HCEC 1CT (cell line): ENCODE measurements around the gene SLC5A9.
"Not testable (repeated sequence)": the region's sequence is repeated elsewhere in the genome, so short reads cannot be mapped to it uniquely, and the experiment has no call there.

Experiments
- DNase-seq: peaks from one replicate; pipeline ENCODE4 v3.0.0-alpha.2; 2017

SLC5A9 gene

DNA sequence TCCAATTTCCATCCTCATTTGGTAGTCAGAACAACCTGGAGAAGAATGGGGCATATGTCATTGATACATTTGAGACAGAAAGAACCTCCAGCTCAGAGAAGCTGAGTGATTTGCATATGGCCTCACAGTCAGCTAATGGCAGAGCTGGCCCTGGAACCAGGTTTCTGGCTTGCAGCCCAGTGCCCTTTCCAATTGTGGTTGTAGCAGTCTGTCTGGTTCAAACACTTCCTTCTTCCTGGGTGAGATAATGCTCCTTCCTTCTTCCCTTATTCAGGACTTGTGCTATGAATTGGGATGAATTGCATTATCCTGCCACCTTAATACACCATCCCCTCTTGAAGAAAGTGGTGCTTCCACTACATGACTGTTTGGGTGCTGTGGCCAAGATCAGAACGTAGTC lies 24.2 kb downstream of the SLC5A9 start:
- DNase-seq: no peak

GRCh38 chr1:48248356-48248755 lies 25.8 kb downstream of the SLC5A9 start:
- DNase-seq: no peak

DNA sequence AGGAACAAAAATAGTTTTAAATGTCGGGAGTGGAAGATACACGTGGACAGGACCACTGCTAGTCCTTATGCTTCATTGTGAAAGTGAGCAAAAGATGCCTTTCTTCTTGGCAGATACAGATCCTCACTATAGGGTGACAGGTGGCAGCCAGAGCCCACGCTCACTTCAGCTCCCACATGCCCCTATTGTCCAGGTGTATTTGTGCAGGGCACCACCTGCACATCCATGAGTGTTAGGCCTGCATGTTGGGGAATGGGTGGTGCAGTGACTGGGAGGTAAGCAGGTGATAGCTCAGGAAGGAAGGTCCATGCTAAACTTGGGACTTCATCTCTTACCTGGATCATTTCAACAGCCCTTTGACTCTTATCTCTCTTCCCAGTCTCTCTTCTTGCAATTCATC lies 27.4 kb downstream of the SLC5A9 start:
- no peak for DNase-seq

GRCh38 chr1:48250572-48250971 lies 28.1 kb downstream of the SLC5A9 start:
- no peak for DNase-seq

DNA sequence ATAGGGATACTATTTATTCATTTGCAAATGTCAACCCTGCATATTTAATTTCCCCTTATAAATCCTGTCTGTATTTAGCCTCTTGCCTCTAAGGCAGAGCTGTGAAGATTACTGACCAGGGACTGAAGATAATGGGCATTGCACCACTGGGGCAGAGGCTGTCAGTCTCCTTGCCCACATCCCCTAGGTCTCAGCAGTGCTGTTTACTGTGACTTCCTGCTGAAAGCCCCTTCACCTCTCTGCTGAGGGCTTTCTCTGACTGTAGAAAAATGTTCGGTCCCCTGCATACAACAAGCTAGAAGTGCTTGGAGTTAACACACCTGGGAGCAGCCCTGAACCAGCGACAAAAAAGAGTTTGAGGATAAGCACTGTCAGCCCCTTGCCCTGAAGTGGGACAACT lies 28.8 kb downstream of the SLC5A9 start:
- no peak for DNase-seq

DNA sequence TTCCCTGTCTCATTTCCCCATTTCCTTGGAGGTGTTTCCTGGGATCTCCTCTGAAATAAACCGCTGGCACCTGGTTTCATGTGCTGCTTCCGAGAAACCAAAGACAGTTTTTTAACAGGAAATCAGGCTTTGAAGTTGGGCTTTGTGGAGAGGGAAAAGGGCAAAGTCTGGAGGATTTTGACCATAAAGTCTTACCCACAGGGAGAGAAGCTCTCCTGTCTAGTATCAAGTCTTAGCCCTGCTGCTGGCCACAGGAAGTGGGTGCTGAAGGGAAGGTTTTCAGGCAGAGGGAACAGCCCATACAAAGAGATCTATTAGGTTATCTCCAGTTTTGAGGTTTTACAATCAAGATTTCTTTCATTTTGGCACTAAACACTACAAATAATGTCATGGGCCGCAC lies 29.3 kb downstream of the SLC5A9 start:
- no peak for DNase-seq

- DNase-seq: no peak
Observed at GRCh38 chr1:48254254-48254653, 31.7 kb downstream of the SLC5A9 start.

GRCh38 chr1:48258106-48258505 lies 35.6 kb downstream of the SLC5A9 start:
- DNase-seq: no peak

DNA sequence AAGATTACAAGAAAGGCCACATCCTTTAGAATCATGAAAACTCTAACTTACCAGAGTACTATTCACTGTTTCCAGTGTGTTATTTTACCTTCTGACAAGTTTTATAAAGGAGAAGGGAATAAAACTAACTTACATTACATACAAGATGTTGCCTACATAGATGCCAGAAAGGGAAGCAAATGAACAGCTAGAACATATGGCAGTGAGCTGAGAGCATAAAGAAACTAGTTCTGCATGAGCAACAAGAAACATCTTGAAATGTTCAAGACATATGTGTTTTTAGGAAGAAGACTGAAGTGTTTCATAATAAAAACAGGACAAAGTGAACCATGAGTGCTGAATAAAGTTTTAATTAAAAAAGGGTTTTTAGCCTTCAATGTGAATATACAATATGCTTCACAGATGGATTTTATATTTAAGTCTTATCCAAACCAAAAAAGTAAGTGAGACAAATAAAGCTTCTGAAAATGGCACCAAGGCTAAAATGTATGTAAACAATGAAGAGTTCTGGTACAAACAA lies 39.4 kb downstream of the SLC5A9 start:
- DNase-seq: no peak

DNA sequence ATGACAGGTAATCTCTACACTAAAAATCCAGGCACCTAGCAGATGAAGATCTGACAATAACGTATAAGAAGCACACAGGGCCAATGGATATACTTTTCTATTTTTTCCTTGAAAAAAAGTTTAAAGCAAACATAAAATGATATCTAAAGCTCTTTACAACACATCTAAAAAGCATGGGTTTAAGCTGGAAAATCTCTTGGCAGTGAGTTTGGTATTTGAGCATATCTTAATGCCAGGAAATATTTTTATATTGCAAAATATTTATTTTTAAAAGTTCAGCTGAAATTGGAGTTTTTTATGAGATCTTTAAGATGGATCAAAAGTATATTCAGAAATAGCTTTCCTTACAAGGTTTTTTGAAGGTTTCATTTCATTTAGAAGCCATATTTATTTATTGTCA lies 40.5 kb downstream of the SLC5A9 start:
- no peak for DNase-seq

DNA sequence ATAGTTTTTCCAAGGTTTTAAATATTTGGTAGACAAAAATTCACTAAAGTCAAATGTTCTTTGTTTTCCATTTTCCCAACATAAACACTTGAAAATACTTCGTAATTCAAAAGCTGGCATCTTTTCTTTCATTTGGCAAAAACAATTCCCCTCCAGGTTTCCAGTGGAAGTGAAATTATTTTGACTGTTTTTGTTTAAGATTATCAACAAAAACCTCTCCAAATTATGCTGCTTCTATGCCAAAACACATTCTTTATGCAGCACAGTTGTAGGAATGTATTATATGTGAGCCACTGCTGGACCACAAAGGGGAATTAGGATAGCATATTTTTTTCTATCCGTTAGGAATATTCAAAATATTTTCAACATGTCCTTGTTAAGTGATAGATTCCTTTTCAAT lies 44.1 kb downstream of the SLC5A9 start:
- DNase-seq: no peak

DNA sequence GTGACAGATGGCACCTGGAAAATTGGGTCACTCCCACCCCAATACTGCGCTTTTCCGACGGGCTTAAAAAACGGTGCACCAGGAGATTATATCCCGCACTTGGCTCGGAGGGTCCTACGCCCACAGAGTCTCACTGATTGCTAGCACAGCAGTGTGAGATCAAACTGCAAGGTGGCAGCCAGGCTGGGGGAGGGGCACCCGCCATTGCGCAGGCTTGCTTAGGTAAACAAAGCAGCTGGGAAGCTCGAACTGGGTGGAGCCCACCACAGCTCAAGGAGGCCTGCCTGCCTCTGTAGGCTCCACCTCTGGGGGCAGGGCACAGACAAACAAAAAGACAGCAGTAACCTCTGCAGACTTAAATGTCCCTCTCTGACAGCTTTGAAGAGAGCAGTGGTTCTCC lies 54.9 kb downstream of the SLC5A9 start:
- not testable (repeated sequence) for DNase-seq

GRCh38 chr1:48282329-48282728 lies 59.8 kb downstream of the SLC5A9 start:
- DNase-seq: not testable (repeated sequence)

DNA sequence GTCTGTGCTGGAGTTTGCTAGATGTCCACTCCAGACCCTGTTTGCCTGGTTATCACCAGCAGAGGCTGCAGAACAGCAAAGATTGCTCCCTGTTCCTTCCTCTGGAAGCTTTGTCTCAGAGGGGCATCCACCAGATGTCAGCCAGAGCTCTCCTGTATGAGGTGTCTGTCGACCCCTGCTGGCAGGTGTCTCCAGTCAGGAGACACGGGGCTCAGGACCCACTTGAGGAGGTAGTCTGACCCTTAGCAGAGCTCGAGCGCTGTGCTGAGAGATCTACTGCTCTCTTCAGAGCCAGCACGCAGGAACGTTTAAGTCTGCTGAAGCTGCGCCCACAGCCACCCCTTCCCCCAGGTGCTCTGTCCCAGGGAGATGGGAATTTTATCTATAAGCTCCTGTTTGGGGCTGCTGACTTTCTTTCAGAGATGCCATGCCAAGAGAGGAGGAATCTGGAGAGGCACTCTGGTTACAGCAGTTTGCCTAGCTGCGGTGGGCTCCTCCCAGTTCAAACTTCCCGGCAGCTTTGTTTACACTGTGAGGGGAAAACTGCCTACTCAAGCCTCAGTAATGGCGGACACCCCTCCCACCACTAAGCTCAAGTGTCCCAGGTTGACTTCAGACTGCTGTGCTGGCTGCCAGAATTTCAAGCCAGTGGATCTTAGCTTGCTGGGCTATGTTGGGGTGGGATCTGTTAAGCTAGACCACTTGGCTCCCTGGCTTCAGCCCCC lies 62.3 kb downstream of the SLC5A9 start:
- DNase-seq: not testable (repeated sequence)

DNA sequence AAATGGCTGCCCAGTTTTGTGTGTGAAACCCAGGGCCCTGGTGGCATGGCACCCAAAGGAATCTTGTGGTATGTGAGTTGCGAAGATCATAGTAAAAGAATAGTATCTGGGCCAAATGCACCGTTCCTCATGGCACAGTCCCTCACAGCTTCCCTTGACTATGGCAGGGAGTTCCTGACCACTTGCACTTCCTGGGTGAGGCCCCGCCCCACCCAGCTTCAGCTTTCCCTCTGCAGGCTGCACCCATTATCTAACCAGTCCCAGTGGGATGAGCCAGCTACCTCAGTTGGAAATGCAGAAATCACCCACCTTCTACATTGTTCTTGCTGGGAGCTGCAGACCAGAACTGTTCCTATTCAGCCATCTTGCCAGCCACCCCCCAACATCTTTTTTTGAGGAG lies 63.0 kb downstream of the SLC5A9 start:
- DNase-seq: no peak

DNA sequence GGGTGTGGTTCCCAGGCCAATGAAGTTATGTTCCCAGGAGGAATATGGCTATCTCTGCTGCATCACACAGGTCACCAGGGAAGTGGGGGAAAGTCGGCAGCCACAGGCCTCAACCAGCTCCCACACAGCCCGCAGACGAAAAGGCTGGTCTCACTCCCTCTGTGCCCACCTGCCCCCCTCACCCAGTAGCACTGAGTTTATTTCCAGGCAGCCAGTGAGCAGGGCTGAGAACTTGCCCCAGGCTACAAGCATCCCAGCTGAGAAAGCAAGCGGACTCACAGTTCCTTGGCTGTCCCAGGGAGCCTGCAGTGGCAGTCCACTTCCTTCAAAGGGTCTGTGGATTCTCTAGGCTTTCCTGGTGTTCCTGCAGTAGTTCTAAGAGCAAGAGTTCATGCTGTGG lies 68.9 kb downstream of the SLC5A9 start:
- DNase-seq: no peak

DNA sequence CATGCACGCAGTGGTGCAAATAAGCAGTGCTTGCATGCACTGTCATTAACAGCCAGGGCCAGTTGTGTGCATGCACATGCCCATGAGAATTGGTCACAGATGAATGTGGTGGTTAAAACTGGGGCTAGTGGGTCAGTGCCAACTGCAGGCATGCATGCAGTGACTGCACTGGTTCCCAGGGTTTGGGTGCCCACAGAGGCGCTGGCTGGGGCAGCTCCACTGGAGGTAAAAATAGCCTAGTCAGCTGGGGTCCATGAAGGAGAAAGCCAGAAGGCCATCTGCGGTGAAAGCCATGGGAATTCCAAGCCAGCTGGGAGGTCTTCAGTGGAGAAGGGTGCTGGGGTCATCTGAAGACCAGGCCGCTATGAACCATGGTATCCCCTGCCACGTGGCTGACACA lies 70.2 kb downstream of the SLC5A9 start:
- DNase-seq: no peak

- DNase-seq: not testable (repeated sequence)
Observed at GRCh38 chr1:48294094-48294493, 71.6 kb downstream of the SLC5A9 start.

- DNase-seq: no peak
Observed at GRCh38 chr1:48294656-48295055, 72.1 kb downstream of the SLC5A9 start.
